NCI-H774 (cell line): ENCODE results near the gene CAPN13.

ENCODE experiments used
- DNase-seq: peaks from one replicate; lab custom pipeline; 2025; lab: John Stamatoyannopoulos, UW

Gene CAPN13

GRCh38 chr2:30730736-30731647, 76.3 kb downstream of the CAPN13 start:
- DNase-seq = no peak

GRCh38 chr2:30729031-30729430, 78.2 kb downstream of the CAPN13 start:
- no peak for DNase-seq

GRCh38 chr2:30722936-30723725, 84.1 kb downstream of the CAPN13 start:
- DNase-seq = no peak

- DNase-seq = no peak
Measured at GRCh38 chr2:30721668-30722647, 85.3 kb downstream of the CAPN13 start.

- DNase-seq = no peak
Measured at GRCh38 chr2:30721241-30721640, 86.0 kb downstream of the CAPN13 start.

- DNase-seq = no peak
Measured at GRCh38 chr2:30717081-30717650, 90.1 kb downstream of the CAPN13 start.

- DNase-seq = no peak
Measured at GRCh38 chr2:30716123-30716900, 90.9 kb downstream of the CAPN13 start.

GRCh38 chr2:30714811-30715709, 92.2 kb downstream of the CAPN13 start:
- DNase-seq = no peak

- DNase-seq = no peak
Measured at GRCh38 chr2:30713698-30714097, 93.5 kb downstream of the CAPN13 start.

GRCh38 chr2:30711646-30712085, 95.6 kb downstream of the CAPN13 start:
- peak; percentile 76 for DNase-seq

GRCh38 chr2:30710461-30710860, 96.8 kb downstream of the CAPN13 start:
- DNase-seq = no peak

GRCh38 chr2:30710016-30710415, 97.2 kb downstream of the CAPN13 start:
- DNase-seq = no peak

GRCh38 chr2:30709516-30709915, 97.7 kb downstream of the CAPN13 start:
- DNase-seq = no peak

GRCh38 chr2:30708491-30709290, 98.6 kb downstream of the CAPN13 start:
- no peak for DNase-seq

GRCh38 chr2:30707304-30707903, 99.8 kb downstream of the CAPN13 start:
- no peak for DNase-seq

- peak; percentile 51 for DNase-seq
Measured at GRCh38 chr2:30706534-30707303, 100.5 kb downstream of the CAPN13 start.

GRCh38 chr2:30705711-30706533, 101.3 kb downstream of the CAPN13 start:
- no peak for DNase-seq
